HEK293 (cell line): ENCODE results near the gene OR10A3.

Source experiments
- CTCF ChIA-PET: fragments of 350-600 bp; formaldehyde crosslinking; extraction: SDS; loops from one replicate; lab custom pipeline; 2021; ENCODE audit warnings: antibody characterized with exemption; lab: Yijun Ruan, JAX
- POLR2A ChIA-PET: fragments of 300-600 bp; formaldehyde crosslinking; extraction: SDS; loops from one replicate; lab custom pipeline; 2020; ENCODE audit warnings: antibody characterized with exemption, inconsistent platforms; lab: Yijun Ruan, JAX
- H3K27ac ChIP-seq: fragments of 200-500 bp; sonication (Bioruptor generic); 2 replicates; pipeline ENCODE4 v1.5.1; 2014; ENCODE audit warnings: low read depth, low read length, control low read depth, inconsistent platforms; ENCODE audit errors: extremely low read depth
- H3K36me3 ChIP-seq, 2 experiments: fragments of 200-500 bp in 1 of 2; sonication (Bioruptor generic) in 1 of 2; 1 replicate in 1 of 2; 2 replicates in 1 of 2; pipeline ENCODE4 v1.5.1; 2014 to 2017; ENCODE audit warnings: inconsistent platforms in 2 of 2, low read length in 2 of 2; ENCODE audit not compliant: control insufficient read depth in 2 of 2, insufficient read depth in 1 of 2
- H3K4me1 ChIP-seq: fragments of 200-500 bp; sonication (Bioruptor generic); 2 replicates; pipeline ENCODE4 v1.5.1; 2014; ENCODE audit warnings: mild to moderate bottlenecking, low read length, inconsistent platforms; ENCODE audit not compliant: control insufficient read depth, insufficient read depth
- H3K4me3 ChIP-seq: 2 replicates; pipeline ENCODE4 v1.5.1; 2011; ENCODE audit warnings: low read depth, mild to moderate bottlenecking, control low read depth, low read length, moderate library complexity
- H3K9me3 ChIP-seq: fragments of 200-500 bp; sonication (Bioruptor generic); 2 replicates; pipeline ENCODE4 v1.5.1; 2014; ENCODE audit warnings: low read depth, low read length, inconsistent platforms; ENCODE audit not compliant: control insufficient read depth, insufficient read depth
- BCL6B ChIP-seq: fragments of 450-650 bp; formaldehyde crosslinking; IDR thresholded peaks from 2 replicates; pipeline ENCODE4 v1.5.1; 2017; ENCODE audit warnings: missing biosample characterization, missing genetic modification characterization
- KLF1 ChIP-seq: fragments of 450-650 bp; formaldehyde crosslinking; IDR thresholded peaks from 2 replicates; pipeline ENCODE4 v1.5.1; 2016; ENCODE audit warnings: missing biosample characterization, missing genetic modification characterization
- OSR2 ChIP-seq: fragments of 450-650 bp; formaldehyde crosslinking; IDR thresholded peaks from 2 replicates; pipeline ENCODE4 v1.5.1; 2016; ENCODE audit warnings: missing biosample characterization, missing genetic modification characterization
- OVOL3 ChIP-seq: fragments of 450-650 bp; formaldehyde crosslinking; IDR thresholded peaks from 2 replicates; pipeline ENCODE4 v1.5.1; 2016; ENCODE audit warnings: missing biosample characterization, missing genetic modification characterization
- PRDM4 ChIP-seq: fragments of 450-650 bp; formaldehyde crosslinking; IDR thresholded peaks from 2 replicates; pipeline ENCODE4 v1.5.1; 2017; ENCODE audit warnings: missing biosample characterization, missing genetic modification characterization
- SP3 ChIP-seq: fragments of 450-650 bp; formaldehyde crosslinking; IDR thresholded peaks from 2 replicates; pipeline ENCODE4 v1.5.1; 2016; ENCODE audit warnings: missing biosample characterization, missing genetic modification characterization
- SP7 ChIP-seq: fragments of 450-650 bp; formaldehyde crosslinking; IDR thresholded peaks from 2 replicates; pipeline ENCODE4 v1.5.1; 2016; ENCODE audit warnings: missing biosample characterization, missing genetic modification characterization
- WT1 ChIP-seq: fragments of 450-650 bp; formaldehyde crosslinking; IDR thresholded peaks from 2 replicates; pipeline ENCODE4 v1.5.1; 2016; ENCODE audit warnings: missing biosample characterization, missing genetic modification characterization
- ZNF132 ChIP-seq: fragments of 450-650 bp; formaldehyde crosslinking; IDR thresholded peaks from 2 replicates; pipeline ENCODE4 v1.5.1; 2017; ENCODE audit warnings: missing biosample characterization, missing genetic modification characterization, borderline replicate concordance
- ZNF133 ChIP-seq: fragments of 450-650 bp; formaldehyde crosslinking; IDR thresholded peaks from 2 replicates; pipeline ENCODE4 v1.5.1; 2016; ENCODE audit warnings: missing biosample characterization, missing genetic modification characterization
- ZNF138 ChIP-seq: fragments of 450-650 bp; formaldehyde crosslinking; IDR thresholded peaks from 2 replicates; pipeline ENCODE4 v1.5.1; 2016; ENCODE audit warnings: missing biosample characterization, missing genetic modification characterization, borderline replicate concordance
- ZNF274 ChIP-seq, 2 experiments: fragments of 200-500 bp in 1 of 2; fragments of 450-650 bp in 1 of 2; sonication (Bioruptor generic) in 1 of 2; formaldehyde crosslinking in 1 of 2; IDR thresholded peaks; 2 replicates each; pipeline versions ENCODE4 v1.5.1 to v1.6.1; 2014 to 2016; ENCODE audit warnings: borderline replicate concordance in 1 of 2, inconsistent platforms in 1 of 2, low read length in 1 of 2, missing biosample characterization in 1 of 2, missing genetic modification characterization in 1 of 2
- ZNF280D ChIP-seq: fragments of 450-650 bp; formaldehyde crosslinking; IDR thresholded peaks from 2 replicates; pipeline ENCODE4 v1.5.1; 2016; ENCODE audit warnings: missing biosample characterization, missing genetic modification characterization
- ZNF302 ChIP-seq: fragments of 450-650 bp; formaldehyde crosslinking; IDR thresholded peaks from 2 replicates; pipeline ENCODE4 v1.5.1; 2016; ENCODE audit warnings: missing biosample characterization, missing genetic modification characterization, low read depth
- ZNF311 ChIP-seq: fragments of 450-650 bp; formaldehyde crosslinking; IDR thresholded peaks from 2 replicates; pipeline ENCODE4 v1.5.1; 2017; ENCODE audit warnings: missing biosample characterization, missing genetic modification characterization, borderline replicate concordance
- ZNF354C ChIP-seq: fragments of 450-650 bp; formaldehyde crosslinking; IDR thresholded peaks from 2 replicates; pipeline ENCODE4 v1.5.1; 2016; ENCODE audit warnings: missing biosample characterization, missing genetic modification characterization, low read depth, borderline replicate concordance
- ZNF394 ChIP-seq: fragments of 450-650 bp; formaldehyde crosslinking; IDR thresholded peaks from 2 replicates; pipeline ENCODE4 v1.5.1; 2016; ENCODE audit warnings: missing biosample characterization, missing genetic modification characterization, mild to moderate bottlenecking, moderate library complexity, borderline replicate concordance
- ZNF48 ChIP-seq: fragments of 450-650 bp; formaldehyde crosslinking; IDR thresholded peaks from 2 replicates; pipeline ENCODE4 v1.5.1; 2016; ENCODE audit warnings: missing biosample characterization, missing genetic modification characterization
- ZNF626 ChIP-seq: fragments of 450-650 bp; sonication (Bioruptor Pico); formaldehyde crosslinking; IDR thresholded peaks from 2 replicates; pipeline ENCODE4 v1.5.1; 2018; ENCODE audit warnings: missing biosample characterization, missing genetic modification characterization, inconsistent platforms
- ZNF645 ChIP-seq: fragments of 450-650 bp; formaldehyde crosslinking; IDR thresholded peaks from 2 replicates; pipeline ENCODE4; 2016; ENCODE audit warnings: missing biosample characterization, missing genetic modification characterization
- ZNF670 ChIP-seq: fragments of 450-650 bp; formaldehyde crosslinking; IDR thresholded peaks from 2 replicates; pipeline ENCODE4 v1.5.1; 2016; ENCODE audit warnings: missing biosample characterization, missing genetic modification characterization, low read depth
- ZNF837 ChIP-seq: fragments of 450-650 bp; formaldehyde crosslinking; IDR thresholded peaks from 2 replicates; pipeline ENCODE4 v1.5.1; 2016; ENCODE audit warnings: missing biosample characterization, missing genetic modification characterization

The OR10A3 gene

GRCh38 chr11:7949934-7950333 lies 8.4 kb upstream of the OR10A3 start (continued):
- TF ChIP-seq PRDM4 (no peak), OVOL3 (no peak)

GRCh38 chr11:7944123-7944522 lies 2.6 kb upstream of the OR10A3 start:
- POLR2A ChIA-PET, result no interaction called here
- Histone ChIP-seq H3K9me3 (no peaks in the 10 kb centered on the region), H3K27ac (no peak overlapping the region), H3K36me3 (no peaks in the 10 kb centered on the region)
- TF ChIP-seq SP3 (tag by site-specific recombination) (no peak), ZNF274 (IDR thresholded peaks at IDR 0.05; ENCODE audit: low read length) (no peak), ZNF274 (tag by site-specific recombination; IDR thresholded peaks at IDR 0.05; ENCODE audit: borderline replicate concordance) (no peak), ZNF626 (no peak), WT1 (tag by site-specific recombination) (no peak), ZNF48 (tag by site-specific recombination) (no peak), ZNF132 (no peak), ZNF670 (no peak), ZNF280D (tag by site-specific recombination) (no peak), ZNF837 (tag by site-specific recombination) (no peak), SP7 (no peak)
- TF ChIP-seq, all 188 proteins: peak for 0
- no peak overlapping the region for H3K4me3 ChIP-seq
- CTCF ChIA-PET, result no interaction called here
- no peaks in the 10 kb centered on the region for H3K4me1 ChIP-seq

- no peaks in the 10 kb centered on the region for H3K9me3 ChIP-seq
- POLR2A ChIA-PET, result no interaction called here
- CTCF ChIA-PET, result interaction anchor here (1.1 kb wide), 1 partner anchor 46 kb away, joined by 5 read pairs; the partner anchor contains the start of gene EIF3F
- no peak overlapping the region for H3K4me3 ChIP-seq
- H3K4me1 ChIP-seq, result no peaks in the 10 kb centered on the region
- H3K27ac ChIP-seq, result no peak overlapping the region
- H3K36me3 ChIP-seq, result no peaks in the 10 kb centered on the region
- TF ChIP-seq BCL6B (tag by site-specific recombination), result no peak
- no peak for TF ChIP-seq ZNF138 (tag by site-specific recombination)
- TF ChIP-seq ZNF302 (tag by site-specific recombination), result no peak
- TF ChIP-seq KLF1 (tag by site-specific recombination), result no peak
- no peak for TF ChIP-seq ZNF133 (tag by site-specific recombination)
- no peak for TF ChIP-seq OSR2 (tag by site-specific recombination)
- no peak for TF ChIP-seq ZNF354C (tag by site-specific recombination)
- TF ChIP-seq ZNF394 (tag by site-specific recombination), result no peak
- TF ChIP-seq ZNF311 (tag by site-specific recombination), result no peak
- TF ChIP-seq ZNF645 (tag by site-specific recombination), result no peak
These were observed 362 bp downstream of the OR10A3 start for GRCh38 chr11:7941146-7941545.
